ENCODE data around the gene RNF182.
"Not testable (repeated sequence)": the region's sequence is repeated elsewhere in the genome, so short reads cannot be mapped to it uniquely, and the experiment has no call there.

RNF182 gene

DNA sequence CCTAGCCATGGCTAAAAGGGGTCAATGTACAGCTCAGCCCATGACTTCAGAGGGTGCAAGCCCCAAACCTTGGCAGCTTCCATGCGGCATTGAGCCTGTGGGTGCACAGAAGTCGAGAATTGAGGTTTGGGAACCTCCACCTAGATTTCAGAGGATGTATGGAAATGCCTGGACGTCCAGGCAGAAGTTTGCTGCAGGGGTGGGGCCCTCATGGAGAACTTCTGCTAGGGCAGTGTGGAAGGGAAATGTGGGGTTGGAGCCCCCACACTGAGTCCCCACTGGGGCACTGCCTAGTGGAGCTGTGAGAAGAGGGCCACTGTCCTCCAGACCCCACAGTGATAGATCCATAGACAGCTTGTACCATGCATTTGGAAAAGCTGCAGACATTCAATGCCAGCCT lies 47.9 kb downstream of the RNF182 start:
- DNase-seq, result not testable (repeated sequence)

DNA sequence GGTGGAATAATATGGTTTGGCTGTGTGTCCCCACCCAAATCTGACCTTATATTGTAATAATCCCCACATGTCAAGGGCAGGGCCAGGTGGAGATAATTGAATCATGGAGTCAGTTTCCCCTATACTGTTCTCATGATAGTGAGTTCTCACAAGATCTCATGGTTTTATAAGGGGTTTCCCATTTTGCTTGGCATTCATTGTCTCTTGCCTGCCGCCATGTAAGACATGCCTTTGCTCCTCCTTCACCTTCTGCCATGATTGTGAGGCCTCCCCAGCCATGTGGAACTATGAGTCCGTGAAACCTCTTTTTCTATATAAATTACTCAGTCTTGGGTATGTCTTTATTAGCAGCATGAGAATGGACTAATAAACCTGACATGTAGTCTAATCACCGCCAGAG lies 48.7 kb downstream of the RNF182 start:
- DNase-seq, result not testable (repeated sequence)

DNA sequence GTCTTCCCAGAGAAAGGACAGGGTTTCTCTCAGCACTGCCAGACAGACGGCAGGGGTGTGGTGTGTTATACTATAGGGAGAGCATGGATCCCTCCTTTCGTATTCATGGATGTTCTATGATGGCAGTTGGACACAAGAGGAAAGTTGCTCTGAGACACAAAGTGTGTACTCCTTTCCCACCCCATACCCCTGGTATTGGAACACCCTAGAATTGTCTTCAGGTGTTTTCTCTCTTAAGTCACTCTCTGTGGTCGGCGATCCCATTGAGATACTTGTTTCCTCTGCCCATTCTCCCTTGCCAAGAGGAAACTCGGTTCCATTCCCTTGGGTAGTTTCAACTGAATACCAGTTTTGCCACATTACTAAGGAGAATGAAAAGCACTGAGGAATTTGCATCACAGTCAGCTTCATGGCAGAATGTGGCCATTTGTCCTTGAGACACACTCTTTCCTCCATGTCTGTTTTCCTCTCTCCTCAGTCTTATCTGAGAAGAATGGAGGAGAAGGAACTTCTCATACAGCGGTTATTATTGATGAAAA lies 53.4 kb downstream of the RNF182 start:
- no peak for DNase-seq

DNA sequence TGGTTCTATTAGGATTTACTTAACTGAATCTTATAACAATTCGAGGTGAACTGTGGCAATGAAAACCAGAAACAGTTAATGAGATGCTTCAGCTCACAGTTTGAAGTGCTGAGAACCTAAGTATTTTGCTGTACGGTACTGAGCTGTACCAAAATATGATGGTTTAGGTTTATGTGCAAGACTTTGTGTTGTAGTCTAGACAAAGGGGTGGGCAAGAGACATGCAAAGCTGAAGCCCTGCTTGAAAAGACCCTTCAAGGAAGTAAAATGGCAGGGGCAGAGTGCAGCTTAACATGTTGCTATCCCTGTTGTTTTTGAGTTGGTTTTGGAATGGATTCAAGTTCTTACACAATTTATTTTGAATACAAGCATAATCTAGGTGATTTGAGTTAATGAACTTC lies 54.0 kb downstream of the RNF182 start:
- DNase-seq, result no peak

DNA sequence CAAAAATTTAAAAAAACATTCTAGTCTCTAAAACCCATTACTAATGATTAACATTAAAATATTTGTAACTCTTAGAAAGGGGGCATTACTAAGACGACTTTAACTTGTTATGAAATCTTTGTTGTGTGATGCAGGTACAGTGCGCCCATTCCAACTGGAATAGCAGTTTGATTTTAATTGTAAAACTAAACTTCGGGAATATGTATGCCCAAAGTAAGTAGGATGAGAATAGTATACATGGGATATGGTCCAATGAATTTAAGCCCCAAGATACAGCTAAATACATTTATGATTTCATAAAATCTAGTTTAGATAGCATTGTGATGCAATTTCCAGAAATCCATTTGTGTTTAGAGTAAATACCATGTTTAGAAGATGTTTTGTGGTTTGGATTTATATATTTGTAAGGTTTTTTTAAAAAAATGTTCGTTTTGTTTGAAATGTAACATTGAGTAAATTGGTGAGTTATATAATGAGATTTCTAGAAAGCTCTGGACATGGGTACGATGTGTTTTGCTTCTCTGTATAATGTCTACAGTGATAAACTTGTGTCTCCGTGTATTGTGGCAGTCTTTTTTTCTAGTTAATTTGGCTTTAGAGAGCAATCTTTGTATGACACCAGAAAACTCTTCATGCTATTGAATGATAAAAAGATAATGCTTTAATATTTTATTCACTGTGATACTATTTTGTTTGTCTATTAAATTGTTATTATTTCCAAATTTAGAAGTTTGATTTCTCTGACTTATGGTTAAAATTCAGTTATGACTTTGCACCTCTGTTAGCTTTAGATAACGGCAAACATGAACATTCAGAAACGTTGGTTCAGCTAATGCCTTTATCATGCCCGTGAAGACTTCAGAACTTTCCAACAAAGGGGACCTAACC lies 54.8 kb downstream of the RNF182 start:
- no peak for DNase-seq

DNA sequence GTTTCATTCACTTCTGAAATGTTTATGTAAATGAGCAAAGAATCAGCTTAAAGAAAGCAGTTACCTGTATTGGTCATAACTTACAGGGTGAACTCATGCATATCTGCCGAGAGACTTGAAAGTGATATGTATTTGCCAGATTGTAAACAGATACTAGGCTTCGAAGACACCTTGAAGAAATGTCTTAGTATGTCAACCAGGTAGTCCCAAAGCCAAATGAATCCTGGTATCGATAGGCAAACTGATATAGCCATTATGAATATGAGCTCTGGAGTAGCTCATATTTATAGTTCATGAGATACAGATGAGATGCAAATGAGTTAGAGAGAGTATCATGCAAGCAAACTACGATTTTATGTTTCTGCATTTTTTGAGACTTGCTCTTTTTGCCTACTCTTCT lies 55.8 kb downstream of the RNF182 start:
- no peak for DNase-seq

DNA sequence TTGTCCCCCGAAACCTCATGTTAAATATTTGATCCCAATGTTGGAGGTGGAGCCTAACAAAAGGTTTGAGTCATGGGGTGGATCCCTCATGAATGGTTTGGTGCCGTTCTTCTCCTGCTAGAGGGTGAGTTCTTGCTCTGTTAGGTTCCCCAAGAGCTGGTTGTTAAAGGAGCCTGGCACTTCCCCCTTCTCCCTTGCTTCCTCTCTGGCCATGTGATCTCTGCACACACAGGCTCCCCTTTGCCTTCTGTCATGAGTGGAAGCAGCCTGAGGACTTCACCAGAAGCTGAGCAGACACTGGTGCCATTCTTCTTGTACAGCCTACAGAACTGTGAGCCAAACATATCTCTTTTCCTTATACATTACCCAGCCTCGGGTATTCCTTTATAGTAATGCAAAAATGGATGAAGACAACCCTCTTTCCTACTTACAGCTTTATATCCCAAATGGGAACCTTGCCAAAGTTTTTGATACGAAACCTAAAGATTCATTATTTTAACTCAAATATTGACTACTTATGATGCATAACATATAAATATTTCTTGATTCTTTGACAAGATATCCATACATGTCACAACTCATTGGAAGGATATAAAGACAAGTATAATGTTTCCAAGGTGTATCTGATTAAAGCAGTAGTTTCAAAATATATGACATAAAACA lies 61.0 kb downstream of the RNF182 start:
- no peak for DNase-seq

DNA sequence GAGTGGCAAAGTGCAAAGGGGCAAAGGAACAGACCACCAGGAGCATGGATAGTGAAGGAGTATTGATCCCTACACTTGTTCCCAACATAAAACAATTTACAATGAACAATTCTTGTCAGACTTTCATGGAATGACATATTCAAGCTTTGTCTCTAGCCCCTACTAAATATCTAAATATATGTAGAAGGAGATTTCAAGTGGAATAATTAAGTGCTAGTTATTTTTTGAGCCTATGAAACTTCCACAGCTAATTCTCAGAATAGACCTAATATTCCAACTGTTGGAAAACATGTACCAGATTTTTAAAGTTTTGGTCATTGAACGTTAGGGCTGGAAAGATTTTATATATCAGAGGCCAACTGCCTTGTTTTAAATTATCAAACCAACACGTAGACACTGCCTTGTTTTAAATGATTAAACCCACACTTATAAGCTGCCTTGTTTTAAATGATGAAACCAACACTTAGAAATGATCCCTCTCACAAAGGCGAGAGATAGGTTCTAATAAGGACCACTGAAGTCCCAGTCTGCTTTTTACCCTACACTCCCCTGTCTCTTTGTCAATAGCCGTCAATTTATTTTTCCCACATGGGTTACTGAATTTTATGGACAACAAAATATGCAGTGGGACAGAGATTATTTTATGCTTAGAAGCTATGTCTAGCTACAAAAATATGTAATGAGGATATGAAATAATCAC lies 62.1 kb downstream of the RNF182 start:
- DNase-seq, result no peak

DNA sequence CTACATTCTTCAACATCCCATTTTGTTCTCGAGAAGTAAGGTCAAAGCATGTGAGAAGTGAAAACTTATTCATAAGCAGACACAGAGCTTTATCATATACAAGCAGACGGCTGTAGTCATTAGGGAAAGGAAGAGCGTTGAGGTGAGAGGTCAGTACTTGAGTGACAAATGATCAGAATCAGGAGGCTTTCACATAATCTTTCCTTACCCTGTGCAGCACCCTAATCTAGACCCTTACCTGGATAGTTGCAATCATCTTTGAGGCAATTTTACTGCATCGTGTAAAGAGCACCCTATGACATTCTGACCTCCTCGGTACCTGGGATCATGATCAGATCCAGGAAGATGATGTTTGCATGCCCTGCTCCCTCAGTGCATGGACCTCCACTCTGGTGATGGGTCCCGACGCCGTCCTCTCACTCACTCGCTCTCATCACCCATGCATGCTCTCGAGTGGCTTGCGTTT lies 62.7 kb downstream of the RNF182 start:
- DNase-seq, result no peak

DNA sequence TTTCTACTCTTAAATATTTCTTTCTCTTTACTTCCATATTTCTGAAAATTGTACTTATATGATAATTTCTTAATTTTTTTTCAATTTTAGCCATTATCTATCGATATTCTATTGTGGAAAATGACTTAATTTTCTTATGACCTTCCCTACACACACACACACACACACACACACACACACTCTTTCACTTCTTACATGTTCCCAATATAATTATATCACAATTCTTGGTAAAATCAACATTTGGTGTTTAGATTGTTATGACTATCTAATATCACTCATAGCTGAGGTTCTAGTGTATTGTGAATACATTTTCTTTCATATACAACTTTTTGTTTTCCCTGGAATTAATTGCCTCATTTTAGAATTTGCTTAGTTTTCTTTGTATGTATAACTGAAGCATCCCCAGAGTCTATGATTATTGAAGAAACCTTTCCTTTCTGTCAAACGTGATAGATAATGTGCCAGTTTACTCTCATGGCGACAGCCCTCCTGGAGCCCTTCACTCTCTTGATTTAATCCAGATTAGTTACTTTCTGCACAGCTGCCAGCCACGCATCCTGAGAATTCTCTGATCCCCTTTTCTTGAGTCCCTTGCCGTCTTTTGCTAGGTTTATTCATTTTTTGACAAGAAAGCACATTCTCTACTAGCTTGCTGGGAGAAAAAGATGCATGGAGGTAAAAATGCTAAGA lies 63.4 kb downstream of the RNF182 start:
- no peak for DNase-seq

DNA sequence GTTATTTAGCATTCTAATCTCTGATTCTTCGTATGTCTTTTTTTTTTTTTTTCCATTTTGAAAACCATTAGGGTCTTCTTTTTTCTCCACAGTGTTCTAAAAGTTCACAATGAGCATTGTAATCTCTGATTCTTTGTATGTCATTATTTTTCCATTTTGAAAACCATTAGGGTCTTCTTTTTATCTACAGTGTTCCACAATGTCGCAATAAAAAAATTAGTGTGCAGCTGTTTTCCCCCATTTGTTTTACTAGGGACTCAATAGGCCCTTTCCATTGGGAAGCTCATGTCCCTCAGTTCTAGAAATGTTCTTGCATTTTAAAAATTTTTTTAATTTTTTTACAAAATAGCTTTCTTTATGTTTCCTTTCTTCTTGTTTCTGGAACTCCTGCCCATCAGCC lies 64.2 kb downstream of the RNF182 start:
- DNase-seq, result no peak

DNA sequence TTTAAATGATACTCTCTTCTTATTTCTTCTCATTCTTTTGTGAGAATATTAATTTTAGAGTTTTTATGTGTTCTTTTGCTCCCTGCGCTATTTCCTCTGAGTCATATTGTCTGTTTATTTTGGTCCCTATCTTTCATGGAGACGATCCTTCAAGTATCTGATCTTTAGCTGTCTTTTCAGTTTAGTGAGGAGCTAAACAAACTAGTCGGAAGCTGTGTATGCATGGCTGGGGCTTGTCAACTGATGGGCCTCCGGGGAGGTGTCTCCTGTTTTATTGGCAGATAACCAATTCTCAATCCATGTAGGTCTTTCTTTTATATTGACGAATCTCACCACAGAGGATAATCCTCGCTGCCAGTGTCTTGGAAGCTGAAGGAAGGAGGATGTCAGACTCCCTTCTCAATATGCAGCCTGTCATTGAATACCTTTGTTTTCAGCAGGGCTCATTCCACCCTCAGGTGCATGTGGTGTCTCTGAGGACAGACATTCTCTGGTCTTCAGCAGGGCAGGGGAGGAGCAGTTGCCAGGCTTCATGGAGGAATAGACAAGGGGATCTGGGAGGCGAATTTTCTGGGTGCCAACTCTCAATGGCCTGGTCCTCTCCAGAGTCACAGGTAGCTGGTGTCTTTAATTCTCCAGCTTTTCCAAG lies 64.9 kb downstream of the RNF182 start:
- no peak for DNase-seq

DNA sequence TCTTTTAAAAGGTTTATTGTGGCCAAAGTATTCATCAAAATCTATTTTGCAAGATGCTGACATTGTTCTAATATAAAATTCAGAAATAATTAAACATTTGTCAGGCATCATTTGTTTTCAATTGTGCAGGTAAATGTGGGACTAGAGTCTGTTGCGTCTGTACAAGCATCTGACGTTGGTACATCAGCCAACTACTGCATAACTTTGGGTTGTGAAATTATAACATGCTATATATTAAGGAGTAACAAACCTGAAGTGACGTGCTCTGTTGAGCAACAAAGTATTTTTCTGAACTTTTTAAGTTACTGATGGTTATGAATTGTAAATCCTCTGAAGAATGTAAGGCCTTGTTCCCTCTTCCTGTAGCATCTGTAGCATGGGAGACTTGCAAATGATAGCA lies 66.0 kb downstream of the RNF182 start:
- no peak for DNase-seq

DNA sequence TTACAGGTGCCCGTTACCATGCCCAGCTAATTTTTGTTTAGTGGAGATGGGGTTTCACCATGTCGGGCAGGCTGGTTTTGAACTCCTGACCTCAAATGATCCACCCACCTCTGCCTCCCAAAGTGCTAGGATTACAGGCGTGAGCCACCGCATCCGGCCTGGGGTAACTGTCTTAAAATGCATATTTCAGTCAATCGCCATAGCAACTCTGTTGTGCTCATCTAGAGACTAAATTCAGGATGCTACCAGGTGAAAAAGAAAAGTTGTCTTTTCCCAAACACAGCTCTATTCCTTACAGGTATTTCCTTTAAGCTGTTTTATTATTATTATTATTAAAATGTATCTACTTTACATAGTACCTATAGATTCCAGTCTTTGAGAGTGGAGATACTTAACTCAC lies 66.6 kb downstream of the RNF182 start:
- DNase-seq, result no peak

DNA sequence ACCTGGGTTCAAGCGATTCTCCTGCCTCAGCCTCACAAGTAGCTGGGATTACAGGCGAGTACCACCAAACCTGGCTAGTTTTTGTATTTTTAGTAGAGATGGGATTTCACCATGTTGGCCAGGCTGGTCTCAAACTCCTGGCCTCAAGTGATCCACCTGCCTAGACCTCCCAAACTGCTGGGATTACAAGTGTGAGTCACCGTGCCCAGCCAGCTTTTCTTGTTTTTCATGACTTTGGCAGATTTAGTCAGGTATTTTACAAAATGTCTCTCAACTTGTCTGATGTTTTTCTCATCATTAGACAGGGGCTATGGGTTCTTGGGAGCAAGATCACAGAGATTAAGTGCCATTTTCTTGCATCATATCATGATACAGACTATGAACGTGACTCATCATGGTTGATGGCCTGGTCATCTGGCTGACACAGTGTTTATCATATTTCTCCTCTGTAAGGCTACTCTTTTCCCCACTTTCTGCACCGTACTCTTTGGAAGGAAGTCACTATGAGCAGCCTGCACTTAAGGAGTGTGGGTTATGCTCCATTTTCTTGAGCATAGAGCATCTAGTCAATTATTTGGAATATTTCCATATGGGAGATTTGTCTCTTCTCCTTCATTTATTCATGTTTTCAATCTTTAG lies 67.8 kb downstream of the RNF182 start:
- no peak for DNase-seq

DNA sequence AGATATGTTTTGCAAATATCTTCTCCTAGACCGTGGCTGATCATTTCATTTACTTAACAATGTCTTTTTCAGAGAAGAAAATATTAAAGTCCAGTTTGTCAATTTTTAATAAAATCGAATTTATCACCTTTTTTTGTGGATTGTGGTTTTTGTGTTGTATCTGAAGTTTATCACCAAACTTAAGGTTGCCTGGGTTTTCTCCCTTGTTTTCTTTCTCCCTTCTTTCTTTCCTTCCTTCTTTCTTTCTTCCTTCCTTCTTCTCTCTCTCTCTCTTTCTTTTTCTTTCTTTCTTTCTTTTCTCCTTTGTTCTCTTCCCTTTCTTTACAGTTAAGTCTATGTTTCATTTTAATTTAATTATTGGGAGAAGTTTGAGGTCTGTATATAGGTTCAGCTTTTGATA lies 68.7 kb downstream of the RNF182 start:
- no peak for DNase-seq

DNA sequence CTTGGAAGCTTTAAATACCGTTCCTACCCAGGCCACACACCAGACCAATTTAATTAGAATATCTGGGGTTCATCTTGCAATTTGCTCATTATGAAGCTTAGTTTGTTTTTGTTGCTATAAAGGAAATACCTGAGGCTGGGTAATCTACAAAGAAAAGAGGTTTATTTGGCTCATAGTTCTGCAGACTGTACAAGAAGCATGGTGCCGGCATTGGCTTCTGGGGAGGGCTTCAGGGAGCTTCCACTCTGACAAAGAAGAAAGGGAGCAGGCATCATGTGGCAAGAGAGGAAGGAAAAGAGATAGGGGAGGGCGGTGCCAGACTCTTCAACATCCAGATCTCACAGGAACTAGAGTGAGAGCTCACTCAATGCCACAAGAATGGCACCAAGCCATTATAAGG lies 73.6 kb downstream of the RNF182 start:
- no peak for DNase-seq

DNA sequence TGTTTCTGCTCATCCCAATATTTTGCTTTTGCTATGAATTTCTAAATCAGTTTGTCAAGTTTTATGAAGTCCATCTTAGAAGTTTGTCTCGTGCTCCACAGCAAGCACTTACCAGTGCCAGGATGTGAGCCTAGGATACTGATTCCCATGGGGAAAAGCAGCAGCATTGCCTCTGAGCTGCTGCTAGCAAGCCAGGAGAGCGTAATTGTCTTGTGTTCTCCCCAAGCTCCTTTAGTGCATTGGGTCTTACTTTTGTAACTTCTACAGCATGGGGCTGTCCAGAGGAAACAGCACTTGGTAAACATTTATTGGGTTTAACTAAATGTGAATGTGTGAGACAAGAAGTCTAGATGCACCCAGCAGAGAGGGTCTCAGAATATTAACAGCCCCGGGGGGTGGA lies 76.1 kb downstream of the RNF182 start:
- no peak for DNase-seq

DNA sequence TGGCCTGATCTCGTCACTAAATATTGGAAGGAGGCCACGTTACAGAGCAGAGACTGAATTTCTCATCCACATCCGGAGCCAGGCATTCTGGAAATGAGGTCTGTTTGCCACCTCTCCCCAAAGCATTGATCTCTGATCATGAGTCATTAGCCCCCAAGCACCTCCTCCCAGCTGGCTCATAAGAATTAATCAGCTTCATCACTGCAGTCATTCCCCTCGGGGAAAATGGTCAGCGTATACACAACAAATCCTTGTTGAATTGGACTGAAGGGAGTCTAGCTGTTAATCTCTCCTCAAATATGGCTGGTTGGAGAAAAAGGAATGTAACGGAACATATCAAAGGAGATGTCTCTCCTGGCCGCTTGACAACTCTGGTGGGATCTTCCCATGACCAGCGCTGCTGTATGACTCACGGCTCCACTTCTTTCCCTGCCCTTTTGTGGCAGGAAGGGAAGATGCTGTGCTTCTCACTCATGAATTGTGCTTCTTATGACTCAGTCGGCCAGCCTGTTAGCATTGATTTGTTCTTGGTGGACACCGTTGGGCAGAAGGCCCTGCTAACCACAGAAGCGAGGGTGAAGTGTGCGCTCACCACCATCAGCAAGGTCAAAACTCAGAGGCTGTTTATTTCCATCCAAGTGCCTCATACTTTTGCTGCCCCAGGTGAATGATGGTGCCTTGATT lies 76.7 kb downstream of the RNF182 start:
- no peak for DNase-seq

DNA sequence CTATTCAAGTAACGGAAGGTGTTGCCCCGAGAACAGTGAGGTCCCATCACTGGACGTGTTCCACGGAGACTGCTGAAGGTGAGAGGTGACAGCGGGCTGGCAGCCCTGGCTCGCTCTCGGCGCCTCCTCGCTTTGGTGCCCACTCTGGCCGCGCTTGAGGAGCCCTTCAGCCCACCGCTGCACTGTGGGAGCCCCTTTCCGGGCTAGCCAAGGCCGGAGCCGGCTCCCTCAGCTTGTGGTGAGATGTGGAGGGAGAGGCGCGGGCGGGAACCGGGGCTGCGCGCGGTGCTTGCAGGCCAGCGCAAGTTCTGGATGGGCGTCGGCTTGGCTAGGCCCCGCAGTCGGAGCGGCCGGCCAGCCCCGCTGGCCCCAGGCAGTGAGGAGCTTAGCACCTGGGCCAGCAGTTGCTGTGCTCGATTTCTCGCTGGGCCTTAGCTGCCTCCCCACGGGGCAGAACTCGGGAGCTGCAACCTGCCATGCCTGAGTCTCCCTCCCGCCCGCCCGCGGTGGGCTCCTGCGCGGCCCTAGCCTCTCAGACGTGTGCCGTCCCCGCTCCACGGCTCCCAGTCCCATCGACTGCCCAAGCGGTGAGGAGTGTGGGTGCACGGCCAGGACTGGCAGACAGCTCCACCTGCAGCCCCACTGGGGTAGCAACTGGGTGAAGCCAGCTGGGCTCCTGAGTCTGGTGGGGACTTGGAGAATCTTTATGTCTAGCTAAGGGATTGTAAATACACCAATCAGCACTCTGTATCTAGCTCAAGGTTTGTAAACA lies 77.6 kb downstream of the RNF182 start:
- DNase-seq, result no peak
